ENCODE results near the gene LDHA.

Gene LDHA

GRCh38 chr11:18394275-18394927, at the start of gene LDHA:
LDHA (plus strand) TSS chr11:18394563; CDS start chr11:18396843, 2,280 bp downstream.
- TF ChIP-seq CTCF (IDR thresholded peaks at IDR 0.05; ENCODE audit: unreplicated experiment in 3 of 3): no peak
- Mint-ChIP-seq H3K36me3 (ENCODE audit: low read depth) (peaks cover 26% of the 10 kb centered on the region), H3K27ac (peak within 1 kb of the TSS; percentile 98 to 99 (median 98)), H3K9me3 (no peaks in the 10 kb centered on the region), H3K4me3 (peak within 1 kb of the TSS; percentile 98 to 100 (median 100)), H3K4me1 (peaks cover 26% of the 10 kb centered on the region), H3K27me3 (ENCODE audit: low read depth) (no peaks in the 10 kb centered on the region)

GRCh38 chr11:18347471-18348125, 46.8 kb upstream of the LDHA start:
- no peaks in the 10 kb centered on the region for H3K27me3 Mint-ChIP-seq (ENCODE audit: low read depth)
- no peak overlapping the region for H3K27ac Mint-ChIP-seq
- no peak for TF ChIP-seq CTCF (IDR thresholded peaks at IDR 0.05; ENCODE audit: unreplicated experiment in 3 of 3)
- no peaks in the 10 kb centered on the region for H3K4me1 Mint-ChIP-seq
- peaks cover 53% of the 10 kb centered on the region for H3K36me3 Mint-ChIP-seq (ENCODE audit: low read depth)
- H3K9me3 Mint-ChIP-seq: no peaks in the 10 kb centered on the region
- H3K4me3 Mint-ChIP-seq: no peak overlapping the region

- TF ChIP-seq CTCF (IDR thresholded peaks at IDR 0.05; ENCODE audit: unreplicated experiment in 3 of 3): no peak
- H3K36me3 Mint-ChIP-seq (ENCODE audit: low read depth): peaks cover 60% of the 10 kb centered on the region
Observed at GRCh38 chr11:18352581-18352980, 41.8 kb upstream of the LDHA start.

GRCh38 chr11:18358646-18359045, 35.7 kb upstream of the LDHA start:
- Mint-ChIP-seq H3K4me1 (no peaks in the 10 kb centered on the region), H3K27ac (no peak overlapping the region), H3K36me3 (ENCODE audit: low read depth) (peaks cover 59% of the 10 kb centered on the region), H3K4me3 (no peak overlapping the region), H3K9me3 (no peaks in the 10 kb centered on the region), H3K27me3 (ENCODE audit: low read depth) (no peaks in the 10 kb centered on the region)
- TF ChIP-seq CTCF (IDR thresholded peaks at IDR 0.05; ENCODE audit: unreplicated experiment in 3 of 3): no peak

More at GRCh38 chr11:18352581-18352980, 41.8 kb upstream of the LDHA start:
- Mint-ChIP-seq H3K4me3 (no peak overlapping the region), H3K4me1 (no peaks in the 10 kb centered on the region), H3K27ac (no peak overlapping the region), H3K27me3 (ENCODE audit: low read depth) (no peaks in the 10 kb centered on the region), H3K9me3 (no peaks in the 10 kb centered on the region)

DNA sequence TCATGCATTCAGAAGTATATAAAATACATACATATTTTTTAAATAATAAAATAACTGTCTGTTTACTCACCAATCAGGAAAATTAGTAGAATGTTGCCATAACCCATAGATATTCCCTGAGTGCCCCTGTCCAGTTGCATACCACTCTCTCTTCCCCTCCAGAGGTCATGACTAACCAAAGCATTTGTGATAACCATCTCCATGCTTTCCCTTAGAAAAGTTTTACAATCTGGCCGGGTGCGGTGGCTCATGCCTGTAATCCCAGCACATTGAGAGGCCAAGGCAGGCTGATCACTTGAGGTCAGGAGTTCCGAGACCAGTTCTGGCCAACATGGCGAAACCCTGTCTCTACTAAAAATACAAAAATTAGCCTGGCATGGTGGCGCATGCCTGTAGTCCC, 33.2 kb upstream of the LDHA start:
- TF ChIP-seq CTCF (IDR thresholded peaks at IDR 0.05; ENCODE audit: unreplicated experiment in 3 of 3): no peak
- Mint-ChIP-seq H3K27me3 (ENCODE audit: low read depth) (no peaks in the 10 kb centered on the region), H3K36me3 (ENCODE audit: low read depth) (peaks cover 61% of the 10 kb centered on the region), H3K4me3 (no peak overlapping the region), H3K9me3 (no peaks in the 10 kb centered on the region), H3K27ac (no peak overlapping the region), H3K4me1 (no peaks in the 10 kb centered on the region)

Data from nephron (organoid).